ENCODE measurements around the gene RMND1. TPM values are rescaled to one million over a fixed set of nuclear protein-coding genes. Genes with fewer than 3 reads are reported as not detected.

Gene RMND1
- total and polyA plus RNA-seq, 2 of the 13 experiments (the other 11 are each of a cell fraction or from before 2014, with no cell fraction given) = 34.0 to 72.5 TPM

- FAIRE-seq (no peak), DNase-seq (ENCODE audit: low spot score) (no peak), ATAC-seq (no peak)
- TF ChIP-seq ZSCAN25 (CRISPR knock-in tag; IDR thresholded peaks at IDR 0.05) (no peak), ZNF737 (CRISPR knock-in tag; IDR thresholded peaks at IDR 0.05; ENCODE audit: borderline replicate concordance) (no peak), ZNF556 (CRISPR knock-in tag; IDR thresholded peaks at IDR 0.05; ENCODE audit: borderline replicate concordance) (no peak), CBX2 (IDR thresholded peaks at IDR 0.05; ENCODE audit: low read depth, low read length) (no peak), CBX2 (CRISPR knock-in tag; IDR thresholded peaks at IDR 0.05; ENCODE audit: low read depth) (no peak), THAP9 (CRISPR knock-in tag; IDR thresholded peaks at IDR 0.05; ENCODE audit: borderline replicate concordance) (no peak), SPEN (CRISPR knock-in tag; IDR thresholded peaks at IDR 0.05; ENCODE audit: low read depth) (no peak), ZBTB26 (CRISPR knock-in tag; IDR thresholded peaks at IDR 0.05; ENCODE audit: borderline replicate concordance) (no peak), SP2 (CRISPR knock-in tag; IDR thresholded peaks at IDR 0.05) (no peak), ZFP90 (CRISPR knock-in tag; IDR thresholded peaks at IDR 0.05; ENCODE audit: borderline replicate concordance) (no peak), ZNF460 (CRISPR knock-in tag; IDR thresholded peaks at IDR 0.05; ENCODE audit: borderline replicate concordance) (no peak), ZNF788 (CRISPR knock-in tag; IDR thresholded peaks at IDR 0.05; ENCODE audit: borderline replicate concordance) (no peak), DNMT1 (CRISPR knock-in tag; IDR thresholded peaks at IDR 0.05) (no peak), ZNF772 (CRISPR knock-in tag; IDR thresholded peaks at IDR 0.05) (no peak), ZNF256 (CRISPR knock-in tag; conservative IDR thresholded peaks at IDR 0.05) (no peak)
- peaks cover 10 to 55% of the 10 kb centered on the region in 2 experiments for H3K36me3 ChIP-seq (replicated peaks in 1 of 2; ENCODE audit: control insufficient read depth in 1 of 2, insufficient read depth in 2 of 2, low read length in 2 of 2)
- no peaks in the 10 kb centered on the region for H3K79me2 ChIP-seq (ENCODE audit: insufficient read depth, low read length)
- BruUV-seq (replicated peaks) = no TSS peak
- intact Hi-C loops (cut with micrococcal nuclease; ENCODE audit: unreplicated experiment) = no loop called here
- no peak overlapping the region for H3K27ac ChIP-seq (ENCODE audit: extremely low read length, insufficient read depth, low read length)
- H3K27me3 ChIP-seq (ENCODE audit: control insufficient read depth in 1 of 2, insufficient read depth in 2 of 2, low read length in 2 of 2) = no peaks in the 10 kb centered on the region
- no peak overlapping the region for H3K9ac ChIP-seq (ENCODE audit: insufficient read depth, low read depth, low read length)
- CTCF ChIA-PET (ENCODE audit: low intra/inter-chr PET ratio, low total read pairs) = no interaction called here
- H2AFZ ChIP-seq (ENCODE audit: low read length) = no peak overlapping the region
- no peak overlapping the region for H3K4me2 ChIP-seq (ENCODE audit: low read depth, low read length)
- in situ Hi-C loops (cut with HindIII; ENCODE audit: extremely low pct_ligation_motif_present, low pct_unique_long_range_greater_than_20kb) = no loop called here
- H3K4me1 ChIP-seq (ENCODE audit: insufficient read depth, low read length) = no peaks in the 10 kb centered on the region
- POLR2A ChIA-PET = no interaction called here
- no peaks in the 10 kb centered on the region for H3K9me3 ChIP-seq (ENCODE audit: low read length)
- no peaks in the 10 kb centered on the region for H4K20me1 ChIP-seq (ENCODE audit: insufficient read depth, low read length)
- H3K4me3 ChIP-seq (replicated peaks in 1 of 3; ENCODE audit: insufficient read depth in 1 of 3, low read depth in 2 of 3, low read length in 3 of 3) = no peak overlapping the region
Measured at GRCh38 chr6:151464702-151465101, 12.8 kb upstream of the RMND1 start.

All from HepG2 (cell line).